ENCODE measurements around the gene IGFBP6.

Gene IGFBP6, protein sequence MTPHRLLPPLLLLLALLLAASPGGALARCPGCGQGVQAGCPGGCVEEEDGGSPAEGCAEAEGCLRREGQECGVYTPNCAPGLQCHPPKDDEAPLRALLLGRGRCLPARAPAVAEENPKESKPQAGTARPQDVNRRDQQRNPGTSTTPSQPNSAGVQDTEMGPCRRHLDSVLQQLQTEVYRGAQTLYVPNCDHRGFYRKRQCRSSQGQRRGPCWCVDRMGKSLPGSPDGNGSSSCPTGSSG

DNA sequence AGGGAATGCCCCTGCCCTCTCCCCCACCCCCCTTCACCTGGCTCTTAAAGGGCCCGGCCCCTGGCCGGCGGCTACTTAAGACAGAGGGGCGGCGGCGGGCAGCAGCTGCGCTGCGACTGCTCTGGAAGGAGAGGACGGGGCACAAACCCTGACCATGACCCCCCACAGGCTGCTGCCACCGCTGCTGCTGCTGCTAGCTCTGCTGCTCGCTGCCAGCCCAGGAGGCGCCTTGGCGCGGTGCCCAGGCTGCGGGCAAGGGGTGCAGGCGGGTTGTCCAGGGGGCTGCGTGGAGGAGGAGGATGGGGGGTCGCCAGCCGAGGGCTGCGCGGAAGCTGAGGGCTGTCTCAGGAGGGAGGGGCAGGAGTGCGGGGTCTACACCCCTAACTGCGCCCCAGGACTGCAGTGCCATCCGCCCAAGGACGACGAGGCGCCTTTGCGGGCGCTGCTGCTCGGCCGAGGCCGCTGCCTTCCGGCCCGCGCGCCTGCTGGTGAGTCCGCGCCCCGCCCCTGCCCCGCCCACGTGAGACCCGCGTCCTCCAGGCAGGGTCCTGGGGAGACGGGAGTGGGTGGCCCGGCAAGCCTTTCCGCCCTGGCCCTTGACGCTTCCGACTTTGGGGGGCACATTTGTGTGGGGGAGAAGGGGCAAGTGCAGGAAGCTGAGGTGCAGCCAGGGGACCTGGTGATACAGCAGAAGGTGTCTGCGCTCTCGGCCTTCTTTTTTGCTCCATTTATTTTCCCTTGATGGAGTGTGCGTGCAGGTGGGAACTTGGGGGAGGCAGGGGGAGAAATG lies at the start of gene IGFBP6:
Gene IGFBP6 (plus strand): TSS at position 104 of the 790 bp plus-strand sequence. CDS start 51 bp downstream, at position 155.
- DNase-seq: peak; percentile 85

- no peak for DNase-seq
Measured at GRCh38 chr12:53048033-53048779, 49.3 kb upstream of the IGFBP6 start.

GRCh38 chr12:53048780-53049401 lies 48.6 kb upstream of the IGFBP6 start:
- DNase-seq: no peak

- no peak for DNase-seq
Measured at GRCh38 chr12:53049571-53050318, 47.7 kb upstream of the IGFBP6 start, which contains the start of gene TNS2. Gene TNS2, plus strand, starts transcription at chr12:53050065. Its CDS starts 121 bp downstream, at chr12:53050186.

GRCh38 chr12:53050426-53051057 lies 46.9 kb upstream of the IGFBP6 start:
- no peak for DNase-seq

- no peak for DNase-seq
Measured at GRCh38 chr12:53051058-53051880, 46.2 kb upstream of the IGFBP6 start.

GRCh38 chr12:53051881-53052412 lies 45.5 kb upstream of the IGFBP6 start:
- no peak for DNase-seq

DNA sequence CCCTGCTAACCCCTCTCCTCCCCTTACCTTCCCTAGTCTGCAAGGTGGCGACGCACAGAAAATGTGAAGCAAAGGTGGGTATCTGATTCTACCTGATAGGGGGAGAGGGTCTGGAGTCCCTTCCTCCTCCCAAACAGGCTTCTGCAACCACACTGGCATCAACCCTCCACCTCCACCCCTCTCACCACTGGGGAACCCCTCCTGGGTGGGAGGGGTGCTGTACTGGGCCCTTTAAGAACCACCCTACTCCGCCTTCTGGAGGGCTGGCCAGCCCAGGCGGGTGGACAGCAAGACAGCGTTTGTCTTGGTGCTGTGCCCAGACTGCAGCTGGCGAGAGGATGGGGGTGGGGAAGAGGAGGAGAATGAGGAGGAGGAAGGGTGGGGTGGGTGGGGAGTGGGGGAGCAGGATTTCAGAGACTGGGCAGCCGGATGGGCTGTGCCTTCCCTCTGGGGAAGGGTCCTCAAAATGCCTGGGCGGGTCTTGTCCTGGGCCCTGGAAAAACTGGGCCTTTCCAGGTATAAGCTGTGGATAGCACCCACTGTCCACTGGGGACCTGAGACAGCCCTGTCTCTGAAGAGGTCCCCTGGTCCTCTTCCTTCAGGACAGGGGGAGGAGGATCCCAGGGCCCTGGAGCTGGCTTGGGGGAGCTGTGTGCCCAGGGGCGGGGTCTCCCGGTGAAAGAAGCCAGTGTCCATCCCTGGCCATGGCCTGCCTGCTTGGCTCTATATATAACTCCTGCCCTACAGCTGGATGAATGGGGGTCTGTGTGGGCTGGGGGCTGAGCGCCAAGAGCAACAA lies 44.8 kb upstream of the IGFBP6 start:
- no peak for DNase-seq

DNA sequence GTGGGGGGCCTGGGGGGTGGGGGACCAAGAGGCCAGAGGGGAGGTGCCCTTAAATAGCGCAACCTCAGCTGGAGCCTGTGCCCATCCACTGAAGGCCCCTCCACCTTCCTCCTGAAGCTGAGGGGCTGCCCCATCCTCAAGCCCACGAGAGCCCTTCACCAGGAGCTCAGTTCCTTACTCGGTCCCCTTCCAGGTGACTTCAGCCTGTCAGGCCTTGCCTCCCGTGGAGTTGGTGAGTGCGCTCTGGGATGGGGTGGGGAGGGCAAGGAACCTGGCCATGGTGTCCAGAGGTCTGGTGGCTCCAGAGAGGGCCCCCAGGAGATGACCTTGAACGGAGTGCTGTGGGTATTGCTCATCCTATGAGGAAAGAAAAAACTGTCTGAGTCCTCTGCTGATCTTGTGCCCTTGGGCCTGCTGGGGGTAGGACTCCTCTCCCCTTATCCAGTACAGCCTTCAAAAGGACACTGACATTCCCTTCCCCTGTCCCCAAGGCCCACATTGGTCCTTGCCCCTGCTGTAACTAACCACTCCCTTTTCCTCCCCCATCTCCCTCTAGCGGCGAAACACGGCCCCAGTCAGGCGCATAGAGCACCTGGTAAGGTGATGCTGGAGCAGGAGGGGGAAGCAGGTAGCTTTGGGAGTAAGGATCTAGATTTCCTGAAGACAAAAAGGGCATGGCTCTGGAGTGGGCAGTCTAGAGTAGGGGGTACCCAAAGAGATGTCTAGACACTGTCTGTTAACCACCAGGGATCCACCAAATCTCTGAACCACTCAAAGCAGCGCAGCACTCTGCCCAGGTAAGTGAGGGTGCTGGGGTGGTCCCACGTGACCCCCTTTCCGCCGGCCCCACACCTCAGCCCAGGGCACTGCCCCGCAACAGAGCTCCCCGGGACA lies 44.0 kb upstream of the IGFBP6 start:
- peak; percentile 78 for DNase-seq

DNA sequence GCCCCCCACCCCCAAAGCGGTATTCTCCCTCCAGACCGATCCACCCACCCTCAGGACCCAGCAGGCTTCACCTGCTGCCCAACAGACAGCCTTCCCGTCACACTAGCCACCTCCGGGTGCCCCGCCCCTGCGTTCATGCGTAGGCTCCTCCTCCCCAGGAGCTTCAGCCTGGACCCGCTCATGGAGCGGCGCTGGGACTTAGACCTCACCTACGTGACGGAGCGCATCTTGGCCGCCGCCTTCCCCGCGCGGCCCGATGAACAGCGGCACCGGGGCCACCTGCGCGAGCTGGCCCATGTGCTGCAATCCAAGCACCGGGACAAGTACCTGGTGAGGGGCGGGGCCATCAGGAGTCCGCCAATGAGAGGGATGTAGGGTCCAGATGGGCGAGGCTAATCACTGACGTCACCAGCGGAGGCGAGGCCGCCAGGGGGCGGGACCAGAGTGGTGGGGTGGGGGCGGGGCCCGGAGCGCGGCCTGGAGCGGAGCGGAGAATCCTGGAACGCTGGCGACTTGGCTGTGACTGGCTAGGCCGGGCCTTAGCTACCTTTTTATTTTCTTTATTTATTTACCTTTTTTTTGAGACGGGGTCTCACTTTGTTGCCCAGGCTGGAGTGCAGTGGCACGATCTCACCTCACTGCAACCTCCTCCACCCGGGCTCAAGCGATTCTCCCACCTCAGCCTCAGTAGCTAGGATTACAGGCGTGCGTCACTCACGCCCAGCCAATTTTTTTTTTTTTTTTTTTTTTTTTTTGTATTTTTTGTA lies 43.2 kb upstream of the IGFBP6 start:
- DNase-seq: peak; percentile 97

GRCh38 chr12:53055471-53056266 lies 41.8 kb upstream of the IGFBP6 start:
- no peak for DNase-seq

GRCh38 chr12:53056296-53056695 lies 41.2 kb upstream of the IGFBP6 start:
- no peak for DNase-seq

GRCh38 chr12:53056901-53057300 lies 40.6 kb upstream of the IGFBP6 start:
- no peak for DNase-seq

GRCh38 chr12:53057816-53058500 lies 39.5 kb upstream of the IGFBP6 start:
- DNase-seq: no peak

GRCh38 chr12:53058674-53059433 lies 38.6 kb upstream of the IGFBP6 start:
- DNase-seq: no peak
